ENCODE data around the gene PPFIBP1. TPM values are rescaled to one million over a fixed set of nuclear protein-coding genes. Genes with fewer than 3 reads are reported as not detected.

PPFIBP1 gene
- total RNA-seq, 1 donor from 2014 or later, result 53.8 TPM

DNA sequence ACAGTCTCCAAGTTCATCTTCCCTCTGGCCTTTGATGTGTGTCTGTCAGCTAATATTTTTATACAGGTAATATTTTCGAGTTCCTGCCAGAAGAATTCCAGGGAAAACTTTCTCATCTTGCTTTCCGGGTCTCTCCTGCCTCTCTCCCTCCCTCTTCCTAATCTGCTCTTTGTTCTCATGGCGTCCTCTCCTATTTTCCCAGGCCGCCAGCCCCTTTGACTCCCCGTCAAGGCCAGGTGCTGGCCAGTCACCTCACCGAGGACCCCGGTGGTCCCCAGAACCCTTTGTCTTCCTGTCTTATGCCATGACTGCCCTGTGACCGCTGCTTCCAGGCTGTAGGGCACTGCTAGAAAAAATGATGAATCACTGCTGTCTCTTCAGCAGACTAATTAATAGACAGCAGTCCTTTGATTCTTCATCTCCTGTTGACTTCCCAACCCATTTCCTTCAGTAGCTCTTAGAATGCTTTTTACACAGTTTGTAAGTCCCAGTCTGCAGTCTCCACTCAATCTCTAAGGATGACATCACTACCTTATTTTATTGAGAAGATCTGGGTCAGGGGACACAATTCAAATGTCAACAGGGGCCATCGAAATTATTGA, 40.7 kb downstream of the PPFIBP1 start:
- Mint-ChIP-seq H3K27me3 (ENCODE audit: insufficient read depth) (peaks cover 5% of the 10 kb centered on the region), H3K27ac (no peak overlapping the region), H3K36me3 (ENCODE audit: low read depth) (peaks cover 4% of the 10 kb centered on the region), H3K9me3 (no peaks in the 10 kb centered on the region), H3K4me3 (no peak overlapping the region), H3K4me1 (ENCODE audit: low read depth) (peaks cover 26% of the 10 kb centered on the region)
- DNase-seq (ENCODE audit: low spot score), result no peak
- intact Hi-C loops (cut with micrococcal nuclease), result no loop called here

DNA sequence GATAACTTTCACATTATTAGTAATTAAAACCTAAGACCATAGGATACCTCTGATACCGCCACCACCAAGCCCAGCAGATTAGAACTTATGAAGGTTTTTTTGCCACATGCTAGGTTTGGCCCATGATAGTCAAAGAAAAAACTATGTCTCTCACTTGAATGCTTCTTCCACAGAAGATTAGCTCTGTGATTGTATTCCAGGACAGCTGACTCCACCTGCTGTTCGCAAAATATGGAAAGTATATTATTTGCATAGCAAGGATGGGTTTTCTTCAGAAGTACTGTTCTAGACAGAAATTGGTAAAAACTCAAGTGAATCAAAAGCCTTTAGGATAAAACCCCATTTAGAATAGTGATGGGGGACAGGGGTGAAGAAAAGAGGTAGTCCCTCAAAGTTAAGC, 42.2 kb downstream of the PPFIBP1 start:
- Mint-ChIP-seq H3K4me3 (no peak overlapping the region), H3K9me3 (no peaks in the 10 kb centered on the region), H3K4me1 (ENCODE audit: low read depth) (peaks cover 26% of the 10 kb centered on the region), H3K27me3 (ENCODE audit: insufficient read depth) (peaks cover 5% of the 10 kb centered on the region), H3K27ac (no peak overlapping the region), H3K36me3 (ENCODE audit: low read depth) (peaks cover 4% of the 10 kb centered on the region)
- intact Hi-C loops (cut with micrococcal nuclease), result no loop called here
- DNase-seq (ENCODE audit: low spot score), result no peak

DNA sequence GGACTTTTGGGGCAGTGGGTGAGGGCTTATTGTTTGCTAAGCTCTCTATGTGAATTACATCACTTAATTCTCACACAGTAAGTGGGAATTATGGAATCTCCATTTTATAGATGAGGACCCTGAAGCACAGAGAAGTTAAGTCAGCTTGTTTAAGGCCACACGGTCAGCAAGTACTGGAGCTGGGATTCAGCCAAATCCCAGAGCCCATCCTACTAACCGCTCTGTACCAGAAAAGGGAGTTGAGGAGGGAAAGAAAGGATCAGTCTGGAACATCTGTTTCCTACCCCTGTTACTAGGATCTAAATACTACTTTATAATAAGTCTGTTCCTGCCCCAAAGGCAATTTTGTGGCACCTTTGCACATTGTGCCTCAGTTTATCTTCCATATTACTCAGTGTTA, 42.6 kb downstream of the PPFIBP1 start:
- no peak for DNase-seq (ENCODE audit: low spot score)
- Mint-ChIP-seq H3K36me3 (ENCODE audit: low read depth) (peaks cover 8% of the 10 kb centered on the region), H3K27ac (no peak overlapping the region), H3K4me1 (ENCODE audit: low read depth) (peaks cover 26% of the 10 kb centered on the region), H3K9me3 (no peaks in the 10 kb centered on the region), H3K27me3 (ENCODE audit: insufficient read depth) (peaks cover 2% of the 10 kb centered on the region), H3K4me3 (no peak overlapping the region)
- intact Hi-C loops (cut with micrococcal nuclease), result no loop called here

- peaks cover 2% of the 10 kb centered on the region for H3K27me3 Mint-ChIP-seq (ENCODE audit: insufficient read depth)
- no peak overlapping the region for H3K27ac Mint-ChIP-seq
- H3K9me3 Mint-ChIP-seq, result no peaks in the 10 kb centered on the region
- no peak for DNase-seq (ENCODE audit: low spot score)
- no peak overlapping the region for H3K4me3 Mint-ChIP-seq
- peaks cover 27% of the 10 kb centered on the region for H3K4me1 Mint-ChIP-seq (ENCODE audit: low read depth)
- peaks cover 11% of the 10 kb centered on the region for H3K36me3 Mint-ChIP-seq (ENCODE audit: low read depth)
- intact Hi-C loops (cut with micrococcal nuclease), result no loop called here
These were observed 47.5 kb downstream of the PPFIBP1 start for GRCh38 chr12:27571463-27571862.

GRCh38 chr12:27572486-27573255, 48.7 kb downstream of the PPFIBP1 start:
- peaks cover 12% of the 10 kb centered on the region for H3K36me3 Mint-ChIP-seq (ENCODE audit: low read depth)
- no peak overlapping the region for H3K4me3 Mint-ChIP-seq
- intact Hi-C loops (cut with micrococcal nuclease), result no loop called here
- H3K4me1 Mint-ChIP-seq (ENCODE audit: low read depth), result peaks cover 21% of the 10 kb centered on the region
- H3K27ac Mint-ChIP-seq, result no peak overlapping the region
- H3K9me3 Mint-ChIP-seq, result no peaks in the 10 kb centered on the region
- no peak for DNase-seq (ENCODE audit: low spot score)
- H3K27me3 Mint-ChIP-seq (ENCODE audit: insufficient read depth), result peaks cover 2% of the 10 kb centered on the region

DNA sequence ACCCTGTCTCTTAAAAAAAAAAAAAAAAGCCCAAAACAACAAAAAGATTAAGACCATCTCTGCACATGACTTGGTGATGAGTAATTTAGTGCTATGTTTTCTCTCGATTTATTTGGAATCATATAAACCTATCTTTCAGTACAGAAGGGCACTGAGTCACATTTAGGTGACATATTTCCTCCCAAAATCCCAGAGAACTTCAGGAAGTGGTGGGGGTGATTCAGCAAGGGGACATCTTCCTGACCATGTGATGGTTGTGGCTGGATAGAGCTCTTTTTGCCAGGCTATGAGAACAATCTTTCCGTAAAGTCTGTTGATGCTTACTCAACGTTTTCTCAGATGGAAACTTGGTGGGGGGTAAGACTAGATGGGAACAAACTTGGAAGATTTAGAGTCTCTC, 50.0 kb downstream of the PPFIBP1 start:
- Mint-ChIP-seq H3K27ac (no peak overlapping the region), H3K27me3 (ENCODE audit: insufficient read depth) (no peaks in the 10 kb centered on the region), H3K4me3 (no peak overlapping the region), H3K4me1 (ENCODE audit: low read depth) (peaks cover 34% of the 10 kb centered on the region), H3K9me3 (no peaks in the 10 kb centered on the region), H3K36me3 (ENCODE audit: low read depth) (peaks cover 21% of the 10 kb centered on the region)
- DNase-seq (ENCODE audit: low spot score), result no peak
- intact Hi-C loops (cut with micrococcal nuclease), result no loop called here

- intact Hi-C loops (cut with micrococcal nuclease), result loop anchor here (5.0 kb wide), 1 partner anchor 143 kb away; no protein-coding TSS in a partner anchor
- Mint-ChIP-seq H3K4me3 (no peak overlapping the region), H3K9me3 (no peaks in the 10 kb centered on the region), H3K36me3 (ENCODE audit: low read depth) (peaks cover 23% of the 10 kb centered on the region), H3K27ac (no peak overlapping the region), H3K4me1 (ENCODE audit: low read depth) (peaks cover 42% of the 10 kb centered on the region), H3K27me3 (ENCODE audit: insufficient read depth) (no peaks in the 10 kb centered on the region)
- no peak for DNase-seq (ENCODE audit: low spot score)
These were observed 51.2 kb downstream of the PPFIBP1 start for GRCh38 chr12:27575090-27575761.

GRCh38 chr12:27575762-27576118, 51.7 kb downstream of the PPFIBP1 start:
- Mint-ChIP-seq H3K27ac (no peak overlapping the region), H3K9me3 (no peaks in the 10 kb centered on the region), H3K27me3 (ENCODE audit: insufficient read depth) (no peaks in the 10 kb centered on the region), H3K4me3 (no peak overlapping the region), H3K4me1 (ENCODE audit: low read depth) (peaks cover 42% of the 10 kb centered on the region), H3K36me3 (ENCODE audit: low read depth) (peaks cover 24% of the 10 kb centered on the region)
- no peak for DNase-seq (ENCODE audit: low spot score)
- intact Hi-C loops (cut with micrococcal nuclease), result loop anchor here (5.0 kb wide), 1 partner anchor 143 kb away; no protein-coding TSS in a partner anchor

- no peaks in the 10 kb centered on the region for H3K9me3 Mint-ChIP-seq
- peaks cover 52% of the 10 kb centered on the region for H3K4me1 Mint-ChIP-seq (ENCODE audit: low read depth)
- H3K27ac Mint-ChIP-seq, result no peak overlapping the region
- no peaks in the 10 kb centered on the region for H3K27me3 Mint-ChIP-seq (ENCODE audit: insufficient read depth)
- H3K36me3 Mint-ChIP-seq (ENCODE audit: low read depth), result peaks cover 19% of the 10 kb centered on the region
- intact Hi-C loops (cut with micrococcal nuclease), result loop anchor here (5.0 kb wide), 1 partner anchor 145 kb away; no protein-coding TSS in a partner anchor
- H3K4me3 Mint-ChIP-seq, result no peak overlapping the region
- no peak for DNase-seq (ENCODE audit: low spot score)
These were observed 52.8 kb downstream of the PPFIBP1 start for GRCh38 chr12:27576667-27577347.

- Mint-ChIP-seq H3K4me3 (no peak overlapping the region), H3K27me3 (ENCODE audit: insufficient read depth) (no peaks in the 10 kb centered on the region), H3K9me3 (no peaks in the 10 kb centered on the region), H3K27ac (no peak overlapping the region), H3K36me3 (ENCODE audit: low read depth) (peaks cover 23% of the 10 kb centered on the region), H3K4me1 (ENCODE audit: low read depth) (peaks cover 58% of the 10 kb centered on the region)
- no peak for DNase-seq (ENCODE audit: low spot score)
- intact Hi-C loops (cut with micrococcal nuclease), result loop anchor here (5.0 kb wide), 1 partner anchor 145 kb away; no protein-coding TSS in a partner anchor
These were observed 53.7 kb downstream of the PPFIBP1 start for GRCh38 chr12:27577688-27578087.

DNA sequence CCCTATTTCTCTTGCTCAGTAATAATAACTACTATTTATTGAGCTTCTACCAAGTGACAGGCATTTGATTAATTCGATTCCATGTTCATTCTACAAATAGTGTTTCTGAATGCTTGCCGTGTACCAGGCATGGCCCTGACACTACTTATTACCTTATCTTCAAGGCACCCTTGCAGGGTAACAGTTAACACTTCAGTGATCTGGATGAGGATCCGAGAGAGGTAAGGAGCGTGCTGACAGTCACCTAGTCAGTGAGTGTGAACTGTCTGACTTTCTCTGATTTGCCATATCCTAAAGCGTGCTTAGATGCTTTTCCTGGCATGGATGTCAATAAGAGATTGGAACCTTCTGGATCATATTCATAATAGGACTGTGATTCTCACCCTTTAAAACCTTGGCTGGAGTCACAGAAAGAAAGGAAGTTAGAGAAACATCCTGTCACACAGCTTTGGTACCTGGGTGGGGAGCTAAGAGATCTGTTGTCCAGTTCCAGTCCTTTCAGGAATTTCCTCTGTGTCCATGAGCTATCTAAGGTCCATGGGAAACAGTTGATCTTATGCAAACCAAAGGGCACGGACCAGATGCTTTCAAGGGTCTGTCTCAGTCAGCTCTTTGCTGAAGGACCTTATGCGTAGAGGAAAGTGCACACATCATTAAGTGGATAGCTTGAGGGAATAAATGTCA, 54.8 kb downstream of the PPFIBP1 start:
- no peaks in the 10 kb centered on the region for H3K27me3 Mint-ChIP-seq (ENCODE audit: insufficient read depth)
- peaks cover 22% of the 10 kb centered on the region for H3K36me3 Mint-ChIP-seq (ENCODE audit: low read depth)
- intact Hi-C loops (cut with micrococcal nuclease), result loop anchor here (5.0 kb wide), 1 partner anchor 147 kb away; no protein-coding TSS in a partner anchor
- H3K27ac Mint-ChIP-seq, result no peak overlapping the region
- H3K4me1 Mint-ChIP-seq (ENCODE audit: low read depth), result peaks cover 65% of the 10 kb centered on the region
- no peak for DNase-seq (ENCODE audit: low spot score)
- no peaks in the 10 kb centered on the region for H3K9me3 Mint-ChIP-seq
- H3K4me3 Mint-ChIP-seq, result no peak overlapping the region

DNA sequence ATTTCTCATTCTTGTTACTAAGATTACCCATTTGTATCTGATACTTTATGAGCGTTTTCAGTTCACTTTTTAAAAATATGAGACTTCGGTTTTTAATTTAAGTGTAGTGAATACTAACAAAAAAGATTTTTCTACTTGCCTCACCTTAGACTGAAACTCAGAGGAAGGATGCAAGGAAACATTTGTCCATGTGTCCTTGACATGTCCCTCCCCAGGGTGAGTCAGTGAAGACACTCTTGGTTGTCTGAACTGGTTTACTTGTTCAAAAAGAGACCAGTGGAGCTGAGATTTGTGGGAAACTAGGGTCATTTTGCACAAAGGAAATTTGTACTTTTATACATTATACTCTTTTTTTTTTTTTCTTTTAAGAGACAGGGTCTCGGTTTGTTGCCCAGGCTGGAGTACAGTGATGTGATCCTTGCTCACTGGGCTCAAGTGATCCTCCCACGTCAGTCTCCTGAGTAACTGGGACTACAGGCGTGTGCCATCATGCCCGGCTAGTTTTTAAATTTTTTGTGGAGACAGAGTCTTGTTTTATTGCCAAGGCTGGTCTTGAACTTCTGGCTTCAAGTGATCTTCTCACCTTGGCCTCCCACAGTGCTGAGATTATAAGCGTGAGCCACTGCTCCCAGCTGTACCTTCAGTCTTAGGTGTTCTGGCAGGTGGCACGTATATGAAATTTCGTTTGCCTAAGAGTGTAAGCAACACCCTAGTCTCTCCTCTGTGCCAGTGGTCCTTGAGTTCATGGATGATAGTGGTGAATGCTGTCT, 56.7 kb downstream of the PPFIBP1 start:
- Mint-ChIP-seq H3K4me3 (no peak overlapping the region), H3K36me3 (ENCODE audit: low read depth) (peaks cover 26% of the 10 kb centered on the region), H3K4me1 (ENCODE audit: low read depth) (peaks cover 54% of the 10 kb centered on the region), H3K9me3 (no peaks in the 10 kb centered on the region), H3K27me3 (ENCODE audit: insufficient read depth) (no peaks in the 10 kb centered on the region), H3K27ac (no peak overlapping the region)
- no peak for DNase-seq (ENCODE audit: low spot score)
- intact Hi-C loops (cut with micrococcal nuclease), result no loop called here

Measured in activated T-helper 1 cell treated with anti-CD3 and anti-CD28 coated beads, Interleukin-12 subunit alpha, Interleukin-12 subunit beta, Interleukin-2, Interleukin-4 antibody, amounts not matched to agents 30 ng/mL and 10 ng/mL and 1 ng/mL, durations not matched to agents 14 hours and 24 hours and 36 hours (primary cell).